Left lobe of liver (tissue), 2 donors: Measurements from ENCODE around the gene SPPL3. TPM values are rescaled to one million over a fixed set of nuclear protein-coding genes. Genes with fewer than 3 reads are reported as not detected.
"Not testable (repeated sequence)": the region's sequence is repeated elsewhere in the genome, so short reads cannot be mapped to it uniquely, and the experiment has no call there.

Experiments used
- ATAC-seq: fragments of 200-7000 bp; cut with Tn5 transposase; one replicate; pipeline ENCODE4 v1.9.1; 2020; ENCODE audit warnings: mild to moderate bottlenecking, moderate library complexity
- DNase-seq: peaks from one replicate; pipeline ENCODE4 v3.0.0-alpha.2; 2020; ENCODE audit warnings: low spot score
- total RNA-seq: library from RNA; stranded (reverse); gene quantifications from one replicate; pipeline ENCODE4 v1.2.1, GENCODE V29; 2021
- donor health status: DM: no; HTN: no; CAD: no; lungs with moderate emphysema.
- donor health status: DM: no; HTN: yes; CAD: no.

The SPPL3 gene
- total RNA-seq, 1 donor from 2014 or later: 17.5 TPM

GRCh38 chr12:120847392-120847791, 56.8 kb downstream of the SPPL3 start:
- ATAC-seq: no peak
- DNase-seq: no peak

- ATAC-seq (peak; percentile 55), DNase-seq (no peak)
These were observed 57.4 kb downstream of the SPPL3 start for GRCh38 chr12:120846721-120847120.

DNA sequence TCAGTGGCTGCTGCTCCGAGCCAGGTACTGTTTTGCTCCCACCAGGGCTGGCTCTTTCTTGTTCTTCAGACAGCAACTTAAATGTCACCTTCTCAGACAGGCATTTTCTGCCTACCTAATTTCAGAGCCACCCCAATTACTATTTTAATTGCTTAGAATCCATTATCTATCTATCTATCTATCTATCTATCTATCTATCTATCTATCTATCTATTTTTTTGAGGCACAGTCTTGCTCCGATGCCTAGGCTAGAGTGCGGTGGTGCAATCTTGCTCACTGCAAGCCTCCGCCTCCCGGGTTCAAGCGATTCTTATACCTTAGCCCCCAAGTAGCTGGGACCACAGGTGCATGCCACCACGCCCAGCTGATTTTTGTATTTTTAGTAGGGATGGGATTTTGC, 58.5 kb downstream of the SPPL3 start:
- no peak for DNase-seq
- no peak for ATAC-seq

- DNase-seq: no peak
- ATAC-seq: peak; percentile 14
These were observed 59.2 kb downstream of the SPPL3 start for GRCh38 chr12:120844768-120845449.

DNA sequence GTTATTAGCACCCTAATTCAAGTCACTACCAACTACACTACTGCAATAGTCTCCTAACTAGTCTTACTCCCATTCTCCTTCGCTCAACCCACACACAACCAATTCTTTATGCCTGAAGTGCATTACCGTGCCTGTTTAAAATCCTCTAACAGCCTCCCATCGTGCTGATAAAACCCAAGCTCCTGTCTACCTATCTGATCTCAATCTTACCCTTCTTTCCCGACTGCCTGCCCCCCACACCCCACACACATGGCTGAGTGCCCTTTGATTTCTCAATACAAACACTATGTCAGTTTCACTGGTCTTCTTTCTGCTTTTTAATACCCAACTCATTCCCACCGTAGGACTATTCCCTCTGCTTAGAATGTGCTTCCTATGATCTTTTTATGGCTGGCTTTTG, 59.9 kb downstream of the SPPL3 start:
- DNase-seq (no peak), ATAC-seq (peak; percentile 69)

DNA sequence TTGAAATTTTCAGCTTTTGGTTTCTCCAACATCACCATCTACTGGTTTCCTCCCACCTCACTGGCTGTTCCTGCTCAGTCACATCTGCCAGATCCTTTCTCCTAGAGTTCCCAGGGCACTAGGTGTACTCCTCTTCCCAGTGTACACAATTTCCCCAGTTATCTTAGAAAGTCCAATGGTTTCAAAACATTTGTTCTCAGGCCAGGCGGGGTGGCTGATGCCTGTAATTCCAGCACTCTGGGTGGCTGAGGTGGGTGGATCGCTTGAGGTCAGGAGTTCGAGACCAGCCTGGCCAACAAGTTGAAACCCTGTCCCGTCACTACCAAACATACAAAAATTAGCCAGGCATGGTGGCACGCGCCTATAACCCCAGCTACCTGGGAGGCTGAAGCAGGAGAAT, 60.7 kb downstream of the SPPL3 start:
- ATAC-seq: peak; percentile 67
- DNase-seq: peak; percentile 51

DNA sequence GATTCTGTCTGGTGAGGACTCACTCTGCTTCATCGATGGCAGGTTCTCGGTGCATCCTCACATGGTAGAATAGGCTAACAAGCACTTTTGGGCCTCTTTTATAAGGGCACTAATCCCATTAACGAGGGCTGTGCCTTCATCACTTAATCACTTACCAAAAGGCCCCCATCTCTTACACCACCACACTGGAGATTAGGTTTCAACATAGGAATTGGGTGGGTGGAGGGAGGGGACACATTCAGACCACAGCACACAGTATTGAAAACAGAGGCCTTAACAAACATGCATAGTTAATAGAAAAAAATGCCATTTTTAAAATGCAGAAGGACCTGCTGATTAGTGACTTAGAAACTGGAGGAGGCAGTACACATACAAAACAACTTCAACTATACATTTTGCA, 61.6 kb downstream of the SPPL3 start:
- ATAC-seq (no peak), DNase-seq (no peak)

DNA sequence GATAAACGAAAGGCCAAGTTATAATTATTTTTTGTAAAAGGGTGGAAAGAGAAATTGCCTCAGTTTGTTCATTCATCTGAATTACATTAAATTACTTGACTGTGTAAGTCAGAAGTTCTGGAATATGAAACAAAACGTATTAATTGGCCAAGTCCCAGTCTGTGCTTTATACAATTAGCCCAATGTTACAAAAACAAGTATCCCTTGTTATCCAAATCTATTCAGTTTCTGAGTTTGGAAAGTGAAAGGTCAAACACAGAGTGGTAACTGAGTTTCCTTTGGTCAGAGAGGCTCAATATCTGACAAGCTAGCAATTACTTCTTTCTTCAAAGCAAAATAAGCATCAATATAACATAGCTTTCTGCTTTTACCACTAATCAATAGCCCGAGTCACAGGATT, 62.6 kb downstream of the SPPL3 start:
- no peak for DNase-seq
- ATAC-seq: no peak

DNA sequence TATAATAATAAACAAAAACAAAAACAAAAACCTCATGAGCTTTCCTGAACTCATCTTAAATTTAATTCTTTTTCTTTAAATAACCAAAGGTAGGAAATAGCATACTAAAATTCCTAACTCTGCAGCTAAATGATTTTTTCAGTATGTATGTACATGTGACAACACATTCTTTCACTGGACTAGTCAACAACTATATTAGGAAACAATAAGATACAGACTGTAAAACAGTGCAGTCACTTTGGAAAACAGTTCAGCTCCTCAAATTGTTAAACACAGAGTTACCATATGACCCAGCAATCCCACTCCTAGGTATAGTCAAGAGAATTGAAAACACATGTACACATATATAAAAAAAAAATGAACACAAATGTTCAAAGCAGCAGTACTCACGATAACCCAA, 64.7 kb downstream of the SPPL3 start:
- ATAC-seq (no peak), DNase-seq (no peak)

DNA sequence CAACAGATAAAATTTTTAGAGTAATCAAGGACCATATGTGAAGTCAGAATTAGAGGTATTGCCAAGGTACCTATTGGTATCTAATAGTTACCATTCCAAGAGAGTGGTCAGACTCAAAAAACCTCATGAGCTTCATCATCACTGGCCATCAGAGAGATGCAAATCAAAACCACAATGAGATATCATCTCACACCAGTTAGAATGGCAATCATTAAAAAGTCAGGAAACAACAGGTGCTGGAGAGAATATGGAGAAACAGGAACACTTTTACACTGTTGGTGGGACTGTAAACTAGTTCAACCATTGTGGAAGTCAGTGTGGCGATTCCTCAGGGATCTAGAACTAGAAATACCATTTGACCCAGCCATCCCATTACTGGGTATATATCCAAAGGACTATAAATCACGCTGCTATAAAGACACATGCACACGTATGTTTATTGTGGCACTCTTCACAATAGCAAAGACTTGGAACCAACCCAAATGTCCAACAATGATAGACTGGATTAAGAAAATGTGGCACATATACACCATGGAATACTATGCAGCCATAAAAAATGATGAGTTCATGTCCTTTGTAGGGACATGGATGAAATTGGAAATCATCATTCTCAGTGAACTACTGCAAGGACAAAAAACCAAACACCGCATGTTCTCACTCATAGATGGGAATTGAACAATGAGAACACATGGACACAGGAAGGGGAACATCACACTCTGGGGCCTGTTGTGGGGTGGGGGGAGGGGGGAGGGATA, 65.4 kb downstream of the SPPL3 start:
- ATAC-seq, DNase-seq: not testable (repeated sequence)

DNA sequence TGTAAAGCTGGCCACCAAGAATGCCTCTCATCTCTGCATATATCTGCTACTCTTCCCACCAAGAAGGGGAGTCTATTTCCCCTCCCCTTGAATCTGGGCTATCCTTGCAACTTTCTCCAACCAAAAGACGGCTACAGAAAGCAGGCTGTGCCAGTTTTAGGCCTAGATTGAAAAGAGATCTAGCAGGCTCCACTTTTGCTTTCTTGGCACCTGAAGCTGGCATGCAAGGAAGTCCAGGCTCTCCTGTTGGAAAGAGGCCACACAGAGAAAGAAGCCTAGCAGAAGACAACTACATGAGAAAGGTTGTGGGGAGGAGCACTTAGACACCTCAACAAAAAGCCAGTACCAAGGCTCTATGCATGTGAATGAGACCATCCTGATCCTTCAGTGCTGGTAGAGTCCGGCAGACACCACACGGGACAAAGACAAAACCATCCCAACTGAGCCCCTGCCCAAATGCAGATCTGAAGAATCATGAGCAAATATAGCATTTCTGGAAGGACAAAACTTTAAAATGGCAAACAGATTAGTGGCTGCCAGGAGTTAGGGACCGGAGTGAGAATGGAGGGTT, 68.0 kb downstream of the SPPL3 start:
- DNase-seq: no peak
- no peak for ATAC-seq

- no peak for DNase-seq
- no peak for ATAC-seq
These were observed 68.5 kb downstream of the SPPL3 start for GRCh38 chr12:120835657-120836056.

- no peak for DNase-seq
These were observed 68.9 kb downstream of the SPPL3 start for GRCh38 chr12:120835304-120835612.

GRCh38 chr12:120834489-120835303, 69.5 kb downstream of the SPPL3 start:
- DNase-seq: no peak
- ATAC-seq: no peak

More at GRCh38 chr12:120835304-120835612, 68.9 kb downstream of the SPPL3 start:
- no peak for ATAC-seq

DNA sequence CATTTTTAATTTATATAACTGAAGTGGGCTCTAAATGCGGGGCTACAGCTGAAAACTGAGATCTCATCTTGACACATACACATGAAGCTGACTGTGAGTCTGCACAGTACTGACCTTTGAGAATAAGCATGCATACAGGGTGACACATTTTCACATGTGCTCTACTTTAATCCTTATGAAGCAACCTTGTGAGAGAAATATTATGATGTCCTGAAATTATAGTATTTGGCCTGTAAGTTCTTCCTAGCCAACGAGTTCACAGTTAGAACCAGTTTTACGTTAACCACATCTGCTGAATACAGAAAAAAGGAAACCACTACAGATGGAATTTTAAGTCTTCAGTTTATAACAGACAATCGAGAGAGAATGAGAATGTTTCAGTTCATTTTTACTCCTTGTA, 70.3 kb downstream of the SPPL3 start:
- ATAC-seq: no peak

DNA sequence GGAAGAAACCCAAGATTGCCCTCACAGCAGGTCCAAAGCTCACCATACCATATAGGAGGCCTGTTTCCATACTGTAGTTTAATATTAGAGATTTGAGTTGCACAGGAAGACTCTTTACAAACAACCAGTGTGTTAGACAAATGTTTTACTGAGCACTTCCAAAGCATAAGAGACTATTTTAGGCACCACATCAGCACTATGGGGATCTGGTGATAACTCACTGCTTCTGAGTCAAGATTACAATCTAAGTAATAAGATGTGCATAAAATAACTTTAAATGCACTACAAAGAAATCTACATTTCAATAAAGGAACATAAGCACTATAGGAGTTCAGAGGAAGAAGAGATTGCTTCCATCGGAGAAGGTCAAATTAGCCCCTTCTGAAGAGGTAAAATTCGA, 71.4 kb downstream of the SPPL3 start:
- no peak for DNase-seq

More for the DNA sequence above, 70.3 kb downstream of the SPPL3 start:
- no peak for DNase-seq

DNA sequence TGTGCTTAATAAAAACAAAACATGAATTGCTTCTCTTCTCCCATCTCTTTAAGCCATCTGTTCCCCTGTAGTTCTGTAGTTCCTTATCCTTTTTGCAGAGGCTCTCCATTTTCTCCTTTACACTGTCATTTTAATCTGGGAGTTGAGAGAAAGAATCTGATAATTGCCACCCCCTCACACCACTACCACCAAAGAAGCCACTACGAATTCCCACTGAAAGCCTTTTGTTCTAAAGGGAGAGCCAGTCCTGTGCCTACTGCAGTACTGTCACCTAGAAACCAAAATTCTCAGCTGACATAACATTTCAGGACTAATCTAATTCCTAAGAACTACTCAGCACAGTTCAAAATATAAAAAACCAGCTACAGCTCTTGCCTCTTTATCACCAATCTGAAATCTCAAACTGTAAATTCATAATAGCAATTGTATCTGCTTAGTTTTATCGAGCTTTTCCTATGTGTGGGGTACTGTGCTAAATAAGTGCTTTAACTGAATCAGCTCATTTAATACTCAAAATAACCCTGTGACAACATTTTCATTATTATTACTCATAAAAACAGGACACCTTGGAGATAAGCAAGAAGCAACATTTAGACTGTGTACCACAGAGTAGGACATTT, 72.4 kb downstream of the SPPL3 start:
- no peak for DNase-seq
- no peak for ATAC-seq

More for the DNA sequence above, 71.4 kb downstream of the SPPL3 start:
- no peak for ATAC-seq

DNA sequence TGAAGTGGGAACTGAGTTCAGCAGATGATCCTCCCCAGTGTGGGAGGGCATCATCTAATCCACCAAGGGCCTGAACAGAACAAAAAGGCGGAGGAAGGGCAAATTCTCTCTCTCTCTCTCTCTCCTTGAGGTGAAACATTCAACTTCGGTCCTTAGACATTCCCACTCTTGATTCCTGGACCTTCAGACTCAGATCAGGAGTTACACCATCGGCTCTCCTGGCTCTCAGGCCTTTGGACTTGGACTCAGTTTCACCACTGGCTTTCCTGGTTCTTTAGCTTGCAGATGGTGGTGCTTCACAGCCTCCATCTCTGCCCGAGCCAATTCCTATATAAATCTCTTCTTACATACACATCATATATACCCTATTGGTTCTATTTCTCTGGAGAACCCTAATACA, 73.2 kb downstream of the SPPL3 start:
- ATAC-seq: no peak
- no peak for DNase-seq

- no peak for ATAC-seq
- no peak for DNase-seq
These were observed 73.9 kb downstream of the SPPL3 start for GRCh38 chr12:120830052-120830940.

DNA sequence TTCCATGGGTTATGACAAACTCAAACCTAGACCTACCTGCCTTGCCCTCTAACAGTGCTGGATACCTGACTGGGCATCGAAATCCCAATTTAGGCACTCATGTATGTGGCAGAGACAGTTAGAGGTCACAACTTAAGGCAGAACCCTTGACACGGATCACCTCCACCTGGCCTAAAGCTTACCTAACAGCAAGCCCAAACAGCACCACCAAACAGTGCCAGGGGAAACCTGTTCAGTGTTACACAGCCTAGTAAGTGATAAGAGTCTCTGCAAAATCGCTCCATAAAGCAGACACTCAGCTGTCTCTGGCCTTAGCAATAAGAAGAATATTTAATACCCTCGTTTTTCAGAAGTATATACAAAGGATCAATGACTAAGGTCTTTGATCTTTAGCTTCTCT, 77.8 kb downstream of the SPPL3 start:
- ATAC-seq: peak; percentile 76
- no peak for DNase-seq
